ENCODE data around the gene EDA. TPM values are rescaled to one million over a fixed set of nuclear protein-coding genes. Genes with fewer than 3 reads are reported as not detected.
A peak's percentile ranks its signal among the peaks of the same experiment; 100 is the strongest.
"Not testable (repeated sequence)": the region's sequence is repeated elsewhere in the genome, so short reads cannot be mapped to it uniquely, and the experiment has no call there.

EDA gene
- polyA plus RNA-seq, 4 donors, result 6.2 to 7.3 (median 7.0) TPM

- DNase-seq (ENCODE audit: low read depth in 4 of 4, low spot score in 2 of 4), result no peak
These were observed 125.8 kb downstream of the EDA start for GRCh38 chrX:69741721-69742120.

GRCh38 chrX:69746051-69746450, 130.1 kb downstream of the EDA start:
- no peak for DNase-seq (ENCODE audit: low read depth in 4 of 4, low spot score in 2 of 4)

GRCh38 chrX:69748055-69748454, 132.1 kb downstream of the EDA start:
- no peak for DNase-seq (ENCODE audit: low read depth in 4 of 4, low spot score in 2 of 4)

DNA sequence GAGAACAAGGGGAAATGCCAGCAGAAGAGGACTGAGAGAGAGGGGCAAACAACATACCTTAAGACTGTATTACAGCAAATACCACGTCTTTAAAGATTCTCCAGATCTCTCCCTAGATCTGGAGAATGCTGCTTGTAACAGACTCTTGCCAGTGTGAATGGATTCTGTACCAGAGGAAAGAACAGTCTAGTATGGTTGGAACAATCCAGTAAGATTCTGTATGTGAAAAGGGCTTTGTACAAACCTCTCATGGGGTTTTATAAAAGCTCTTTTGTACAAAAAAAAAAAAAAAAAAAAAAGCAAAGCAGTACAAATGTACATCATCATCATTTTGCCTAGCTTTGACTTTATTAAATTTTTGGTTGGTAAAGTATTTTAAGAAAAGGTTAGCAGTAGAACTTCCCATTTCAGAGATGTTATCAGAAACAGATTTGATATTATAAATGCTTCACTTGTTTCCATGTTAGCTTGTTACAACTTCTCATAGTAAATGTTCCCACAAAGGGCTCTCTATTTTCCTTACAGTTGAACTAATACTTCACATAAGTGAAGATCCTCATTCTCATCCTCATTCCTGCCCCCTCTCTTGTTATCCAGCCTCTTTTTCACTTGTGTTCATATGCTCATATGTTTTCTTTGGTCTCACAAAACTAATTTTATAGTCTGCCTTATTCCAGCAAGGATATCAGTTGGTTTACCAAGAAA, 144.2 kb downstream of the EDA start:
- no peak for DNase-seq (ENCODE audit: low read depth in 4 of 4, low spot score in 2 of 4)

- no peak for DNase-seq (ENCODE audit: low read depth in 4 of 4, low spot score in 2 of 4)
These were observed 145.7 kb downstream of the EDA start for GRCh38 chrX:69761633-69762032.

DNA sequence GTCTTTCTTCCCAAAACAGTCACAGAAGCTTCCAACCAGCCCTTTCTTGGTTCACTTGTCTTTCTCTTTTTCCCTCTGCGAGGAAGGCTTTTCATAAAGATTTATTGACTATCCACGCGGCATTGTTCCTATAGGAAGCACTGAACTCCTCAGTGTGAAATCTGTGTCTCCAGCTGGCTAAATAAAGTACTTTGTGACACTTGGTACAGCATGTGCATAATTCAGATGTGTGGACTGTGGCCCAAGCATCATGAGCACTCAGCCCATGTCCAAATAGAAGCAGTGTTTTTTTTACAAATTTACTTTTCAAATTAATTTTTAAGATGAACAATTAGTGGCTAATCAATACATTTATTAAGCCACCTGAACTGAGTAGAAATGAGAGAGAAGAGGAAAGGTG, 146.4 kb downstream of the EDA start:
- no peak for DNase-seq (ENCODE audit: low read depth in 4 of 4, low spot score in 2 of 4)

- DNase-seq (ENCODE audit: low read depth in 4 of 4, low spot score in 2 of 4), result no peak
These were observed 177.5 kb downstream of the EDA start for GRCh38 chrX:69793260-69793935.

DNA sequence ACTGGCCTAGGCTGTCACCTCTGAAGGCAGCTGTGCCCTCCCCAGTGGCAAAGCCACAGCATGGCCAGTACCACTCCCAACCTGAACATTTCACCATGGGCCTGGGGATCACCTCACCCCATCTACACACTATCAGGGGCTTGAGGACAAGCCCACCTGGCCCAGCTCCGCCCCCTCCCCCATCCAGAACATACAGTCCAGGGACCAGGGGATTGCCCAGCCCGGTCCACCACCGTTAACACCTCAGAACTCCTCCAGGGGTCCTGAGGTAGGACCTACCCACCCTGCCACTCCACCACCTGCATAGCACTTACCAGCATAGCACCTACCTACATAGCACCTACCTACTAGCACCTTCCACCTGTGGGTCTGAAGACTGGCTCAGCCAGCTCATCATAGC, 179.8 kb downstream of the EDA start:
- no peak for DNase-seq (ENCODE audit: low read depth in 4 of 4, low spot score in 2 of 4)

DNA sequence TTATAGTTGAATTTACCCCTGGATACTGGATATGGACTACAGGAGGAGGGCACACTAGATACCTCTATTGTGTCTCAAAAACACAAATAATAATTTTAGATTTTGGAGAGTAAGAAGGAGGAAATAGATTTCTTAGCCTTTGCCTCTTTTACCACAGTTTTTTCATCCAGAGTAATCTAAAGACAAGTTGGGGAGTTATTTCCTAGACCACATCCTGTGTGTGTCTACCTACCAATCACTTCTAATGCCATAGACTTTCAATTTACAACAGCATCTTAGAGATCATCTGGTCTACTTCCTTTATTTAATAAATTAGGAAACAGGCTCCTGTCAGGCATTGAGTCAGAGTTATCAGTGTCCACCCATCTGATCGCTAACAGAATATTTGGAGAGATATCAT, 191.5 kb downstream of the EDA start:
- DNase-seq (ENCODE audit: low read depth in 4 of 4, low spot score in 2 of 4), result no peak

GRCh38 chrX:69808375-69808774, 192.5 kb downstream of the EDA start:
- DNase-seq (ENCODE audit: low read depth in 4 of 4, low spot score in 2 of 4), result no peak

DNA sequence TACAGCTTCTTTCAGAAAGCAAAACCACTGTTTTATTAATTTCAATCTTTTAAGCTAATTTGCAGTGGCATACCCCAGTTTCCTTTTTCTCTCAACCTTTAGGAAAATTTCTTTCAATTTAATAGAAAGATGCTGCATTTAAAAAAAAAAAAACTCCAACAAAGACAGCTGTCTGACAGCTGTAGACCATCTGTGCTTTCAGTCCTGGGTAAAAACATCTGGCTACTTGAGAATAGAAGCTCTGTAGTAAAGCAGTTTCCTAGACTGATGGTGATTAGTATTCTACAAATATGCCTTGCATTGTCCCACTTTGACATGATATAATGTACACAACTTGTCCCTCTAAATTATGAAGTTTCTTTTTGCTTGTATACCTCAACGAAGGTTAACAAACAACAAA, 197.8 kb downstream of the EDA start:
- peak in 1 of 4 donors; percentile 0 for DNase-seq (ENCODE audit: low read depth in 4 of 4, low spot score in 2 of 4)

- no peak for DNase-seq (ENCODE audit: low read depth in 4 of 4, low spot score in 2 of 4)
These were observed 199.2 kb downstream of the EDA start for GRCh38 chrX:69815063-69815462.

GRCh38 chrX:69815519-69815918, 199.6 kb downstream of the EDA start:
- no peak for DNase-seq (ENCODE audit: low read depth in 4 of 4, low spot score in 2 of 4)

GRCh38 chrX:69844636-69845035, 228.7 kb downstream of the EDA start:
- no peak for DNase-seq (ENCODE audit: low read depth in 4 of 4, low spot score in 2 of 4)

GRCh38 chrX:69859999-69860398, 244.1 kb downstream of the EDA start:
- DNase-seq (ENCODE audit: low read depth in 4 of 4, low spot score in 2 of 4), result not testable (repeated sequence)

GRCh38 chrX:69876221-69876620, 260.3 kb downstream of the EDA start:
- DNase-seq (ENCODE audit: low read depth in 4 of 4, low spot score in 2 of 4), result no peak

DNA sequence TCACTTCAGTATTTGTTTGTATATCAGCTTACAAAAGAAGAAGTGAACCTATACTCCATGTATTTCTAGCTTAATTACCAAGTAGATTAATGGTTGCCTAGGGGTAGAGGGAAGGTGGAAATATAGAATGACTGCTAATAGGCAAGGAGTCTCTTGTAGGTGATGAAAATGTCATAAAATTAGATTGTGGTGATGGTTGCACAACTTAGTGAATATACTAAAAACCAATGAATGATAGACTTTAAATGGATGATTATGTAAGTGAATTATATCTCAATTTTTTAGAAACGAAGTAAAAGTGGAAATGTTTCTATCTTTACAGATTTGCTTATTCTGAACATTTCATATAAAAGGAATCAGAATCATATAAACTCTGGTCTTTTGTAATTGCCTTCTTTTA, 268.3 kb downstream of the EDA start:
- DNase-seq (ENCODE audit: low read depth in 4 of 4, low spot score in 2 of 4), result no peak

DNA sequence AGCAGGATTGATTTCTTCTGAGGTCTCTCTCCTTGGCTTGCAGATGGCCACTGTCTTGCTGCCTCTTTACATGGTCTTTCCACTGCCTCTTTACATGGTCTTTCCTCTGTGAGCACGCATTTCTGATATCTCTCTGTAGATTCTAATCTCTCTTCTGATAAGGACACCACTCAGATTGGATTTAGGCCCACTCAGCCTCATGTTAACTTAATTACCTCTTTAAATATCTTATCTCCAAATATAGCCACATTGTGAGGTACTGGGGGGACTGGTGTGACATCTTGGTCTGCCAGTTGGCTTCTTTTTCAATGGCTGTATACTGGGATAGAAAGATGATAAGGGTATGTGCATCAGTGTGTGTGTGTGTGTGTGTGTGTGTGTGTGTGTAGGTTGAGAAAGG, 280.1 kb downstream of the EDA start:
- DNase-seq (ENCODE audit: low read depth in 4 of 4, low spot score in 2 of 4), result no peak

DNA sequence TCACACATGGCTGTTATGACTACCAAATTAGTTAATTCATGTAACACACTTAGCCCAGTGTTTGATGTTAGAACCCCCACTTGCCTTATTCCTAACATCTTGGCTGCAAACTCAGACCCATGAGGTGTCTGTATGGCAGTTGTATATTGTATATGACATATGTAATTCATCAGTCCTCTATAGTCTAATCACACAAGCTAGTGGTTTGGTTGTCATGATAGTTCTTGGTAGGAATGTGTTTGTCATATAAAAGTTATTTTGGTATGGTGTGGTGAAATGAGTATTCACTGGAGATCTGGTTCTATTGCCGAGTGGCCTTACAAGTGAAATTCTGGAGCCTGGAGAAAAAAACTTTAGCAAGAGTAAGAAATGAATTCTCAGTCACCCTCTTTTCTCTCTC, 284.6 kb downstream of the EDA start:
- DNase-seq (ENCODE audit: low read depth in 4 of 4, low spot score in 2 of 4), result no peak

GRCh38 chrX:69906447-69906846, 290.5 kb downstream of the EDA start:
- no peak for DNase-seq (ENCODE audit: low read depth in 4 of 4, low spot score in 2 of 4)

DNA sequence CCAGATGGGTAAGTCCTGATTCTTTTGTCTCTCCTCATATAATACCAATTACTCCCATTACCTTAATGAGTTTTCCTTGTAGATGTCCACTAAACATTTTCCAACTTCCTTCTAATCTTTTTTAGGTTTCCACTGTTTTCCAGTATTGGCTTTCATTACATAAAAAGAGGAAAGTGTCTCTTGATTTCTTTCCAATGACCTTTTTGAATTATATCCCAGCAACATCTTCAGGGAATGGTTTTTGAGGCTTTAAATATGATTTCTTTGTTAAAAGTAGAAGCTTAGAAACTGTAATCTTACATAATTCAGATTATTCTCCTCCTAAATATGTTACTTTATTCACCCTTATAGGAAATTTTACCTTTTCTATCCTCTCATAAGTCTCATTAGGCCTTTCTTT, 298.9 kb downstream of the EDA start:
- DNase-seq (ENCODE audit: low read depth in 4 of 4, low spot score in 2 of 4), result no peak

DNA sequence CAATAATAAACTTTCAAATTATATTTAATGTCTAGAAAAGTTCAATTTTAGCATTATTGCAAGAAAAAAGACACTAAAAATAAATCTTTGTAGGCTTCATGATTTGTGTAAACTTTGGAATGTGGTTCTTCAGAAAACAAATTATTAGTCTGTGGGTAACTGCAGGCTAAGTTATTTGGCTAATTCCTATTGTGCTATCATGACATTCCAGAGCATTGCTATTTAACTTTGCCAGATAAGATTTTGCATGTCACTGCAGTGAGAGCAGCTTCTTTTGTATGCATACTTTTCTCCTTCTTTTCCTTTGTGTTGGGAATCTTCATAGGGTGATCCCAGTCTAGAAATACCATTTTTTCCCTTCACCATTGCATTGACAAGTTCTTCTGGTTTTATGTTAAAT, 303.8 kb downstream of the EDA start:
- DNase-seq (ENCODE audit: low read depth in 4 of 4, low spot score in 2 of 4), result no peak

DNA sequence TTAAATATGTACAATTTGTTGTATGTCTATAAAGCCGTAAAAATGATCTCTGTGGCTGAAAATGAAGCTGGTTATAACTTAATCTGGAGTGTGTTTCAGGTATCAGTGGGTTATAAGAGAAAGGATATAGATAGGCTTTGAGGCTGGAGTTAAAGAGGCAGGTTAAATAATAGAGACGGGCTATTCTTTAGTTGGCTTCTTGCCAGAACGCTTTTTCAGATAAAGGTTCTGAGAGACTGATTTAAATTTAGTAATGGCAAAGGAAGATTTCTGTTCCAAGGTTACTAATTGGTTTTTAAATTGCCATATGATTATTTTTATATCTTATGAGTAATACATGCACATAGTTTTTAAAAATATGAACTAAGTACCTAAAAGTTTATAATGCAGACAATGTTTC, 316.4 kb downstream of the EDA start:
- no peak for DNase-seq (ENCODE audit: low read depth in 4 of 4, low spot score in 2 of 4)

Measured in left renal cortex interstitium (tissue), 4 donors.